ENCODE measurements around the gene SATB2. TPM values are rescaled to one million over a fixed set of nuclear protein-coding genes. Genes with fewer than 3 reads are reported as not detected.

The SATB2 gene
- total RNA-seq, 1 experiment from 2014 or later = 13.8 TPM

DNA sequence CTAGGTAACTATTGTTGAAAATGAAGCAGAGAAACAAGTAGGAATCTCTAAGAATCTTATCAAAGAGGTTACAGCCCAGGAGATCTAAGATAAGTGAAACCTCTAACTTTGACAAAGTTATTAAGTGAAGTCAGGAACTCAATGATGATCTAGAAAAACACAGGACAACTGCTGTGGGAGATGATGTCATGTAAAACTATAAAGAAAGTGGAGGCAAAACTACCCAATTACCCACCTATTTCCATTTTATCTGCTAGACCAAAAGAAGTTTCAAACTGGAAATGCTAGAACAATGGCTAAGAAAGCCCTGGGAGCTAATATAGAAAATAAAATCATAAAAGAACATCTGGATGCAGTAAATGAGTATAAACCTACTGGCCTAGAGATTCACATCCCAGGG is 50.3 kb downstream of the SATB2 start:
- peaks cover 4 to 14% of the 10 kb centered on the region in 2 experiments; a peak in 3 of 4 replicates for H3K4me1 ChIP-seq (ENCODE audit: control insufficient read depth in 1 of 2, insufficient read depth in 2 of 2, low read length in 2 of 2)
- RAD21 ChIA-PET (ENCODE audit: low non-redundant PET in 1 of 2, low total read pairs in 2 of 2, uncharacterized antibody in 2 of 2, unreplicated experiment in 2 of 2) = no interaction called here
- POLR2A ChIA-PET = no interaction called here
- no peaks in the 10 kb centered on the region; a peak in 1 of 4 replicates for H3K36me3 ChIP-seq (ENCODE audit: control insufficient read depth in 1 of 2, insufficient read depth in 2 of 2, low read length in 2 of 2)
- no TSS peak for BruUV-seq (replicated peaks)
- intact Hi-C loops (cut with micrococcal nuclease) = no loop called here
- H3K4me2 ChIP-seq (ENCODE audit: low read length) = no peak overlapping the region
- H3K27ac ChIP-seq (ENCODE audit: low read depth, low read length) = no peak overlapping the region
- H3K4me3 ChIP-seq (replicated peaks in 1 of 2; ENCODE audit: low read depth in 1 of 2, low read length in 2 of 2) = no peak overlapping the region
- H3K27me3 ChIP-seq (ENCODE audit: insufficient read depth, low read length) = no peaks in the 10 kb centered on the region
- no peak overlapping the region for H3K9ac ChIP-seq (ENCODE audit: low read length)
- H3K9me2 ChIP-seq (ENCODE audit: insufficient read depth) = no peaks in the 10 kb centered on the region
- no peaks in the 10 kb centered on the region for H3K9me3 ChIP-seq (ENCODE audit: control insufficient read depth in 1 of 2, insufficient read depth in 1 of 2, low read depth in 1 of 2, low read length in 2 of 2)
- TF ChIP-seq EZH2 (IDR thresholded peaks at IDR 0.05) (no peak), SRF (IDR thresholded peaks at IDR 0.05; ENCODE audit: low read depth) (no peak), SP1 (IDR thresholded peaks at IDR 0.05; ENCODE audit: low read depth) (no peak), TCF7L2 (IDR thresholded peaks at IDR 0.05; ENCODE audit: borderline replicate concordance, extremely low read depth, insufficient read depth, insufficient read length) (no peak), ELF1 (IDR thresholded peaks at IDR 0.05; ENCODE audit: borderline replicate concordance, low read depth) (no peak), SIN3A (IDR thresholded peaks at IDR 0.05; ENCODE audit: low read depth) (no peak), POLR2AphosphoS5 (IDR thresholded peaks at IDR 0.05; ENCODE audit: low read depth, low read length) (no peak), ZFX (IDR thresholded peaks at IDR 0.05) (no peak), CBX3 (IDR thresholded peaks at IDR 0.05; ENCODE audit: low read depth) (no peak), CEBPB (IDR thresholded peaks at IDR 0.05; ENCODE audit: low read depth) (no peak), EGR1 (IDR thresholded peaks at IDR 0.05; ENCODE audit: low read depth) (no peak), EZH2phosphoT487 (IDR thresholded peaks at IDR 0.05; ENCODE audit: borderline replicate concordance) (no peak), JUND (IDR thresholded peaks at IDR 0.05) (no peak), POLR2A (IDR thresholded peaks at IDR 0.05; ENCODE audit: borderline replicate concordance, extremely low read depth, insufficient read depth, insufficient read length) (no peak)
- TF ChIP-seq, protein P1, sequence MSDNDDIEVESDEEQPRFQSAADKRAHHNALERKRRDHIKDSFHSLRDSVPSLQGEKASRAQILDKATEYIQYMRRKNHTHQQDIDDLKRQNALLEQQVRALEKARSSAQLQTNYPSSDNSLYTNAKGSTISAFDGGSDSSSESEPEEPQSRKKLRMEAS (IDR thresholded peaks at IDR 0.05) = no peak
- TF ChIP-seq, protein P2, sequence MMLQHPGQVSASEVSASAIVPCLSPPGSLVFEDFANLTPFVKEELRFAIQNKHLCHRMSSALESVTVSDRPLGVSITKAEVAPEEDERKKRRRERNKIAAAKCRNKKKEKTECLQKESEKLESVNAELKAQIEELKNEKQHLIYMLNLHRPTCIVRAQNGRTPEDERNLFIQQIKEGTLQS (IDR thresholded peaks at IDR 0.05) = no peak
- TF ChIP-seq, protein P3, sequence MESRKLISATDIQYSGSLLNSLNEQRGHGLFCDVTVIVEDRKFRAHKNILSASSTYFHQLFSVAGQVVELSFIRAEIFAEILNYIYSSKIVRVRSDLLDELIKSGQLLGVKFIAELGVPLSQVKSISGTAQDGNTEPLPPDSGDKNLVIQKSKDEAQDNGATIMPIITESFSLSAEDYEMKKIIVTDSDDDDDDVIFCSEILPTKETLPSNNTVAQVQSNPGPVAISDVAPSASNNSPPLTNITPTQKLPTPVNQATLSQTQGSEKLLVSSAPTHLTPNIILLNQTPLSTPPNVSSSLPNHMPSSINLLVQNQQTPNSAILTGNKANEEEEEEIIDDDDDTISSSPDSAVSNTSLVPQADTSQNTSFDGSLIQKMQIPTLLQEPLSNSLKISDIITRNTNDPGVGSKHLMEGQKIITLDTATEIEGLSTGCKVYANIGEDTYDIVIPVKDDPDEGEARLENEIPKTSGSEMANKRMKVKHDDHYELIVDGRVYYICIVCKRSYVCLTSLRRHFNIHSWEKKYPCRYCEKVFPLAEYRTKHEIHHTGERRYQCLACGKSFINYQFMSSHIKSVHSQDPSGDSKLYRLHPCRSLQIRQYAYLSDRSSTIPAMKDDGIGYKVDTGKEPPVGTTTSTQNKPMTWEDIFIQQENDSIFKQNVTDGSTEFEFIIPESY (IDR thresholded peaks at IDR 0.05; ENCODE audit: extremely low read depth, insufficient replicate concordance, low read length) = no peak
- TF ChIP-seq, protein P4, sequence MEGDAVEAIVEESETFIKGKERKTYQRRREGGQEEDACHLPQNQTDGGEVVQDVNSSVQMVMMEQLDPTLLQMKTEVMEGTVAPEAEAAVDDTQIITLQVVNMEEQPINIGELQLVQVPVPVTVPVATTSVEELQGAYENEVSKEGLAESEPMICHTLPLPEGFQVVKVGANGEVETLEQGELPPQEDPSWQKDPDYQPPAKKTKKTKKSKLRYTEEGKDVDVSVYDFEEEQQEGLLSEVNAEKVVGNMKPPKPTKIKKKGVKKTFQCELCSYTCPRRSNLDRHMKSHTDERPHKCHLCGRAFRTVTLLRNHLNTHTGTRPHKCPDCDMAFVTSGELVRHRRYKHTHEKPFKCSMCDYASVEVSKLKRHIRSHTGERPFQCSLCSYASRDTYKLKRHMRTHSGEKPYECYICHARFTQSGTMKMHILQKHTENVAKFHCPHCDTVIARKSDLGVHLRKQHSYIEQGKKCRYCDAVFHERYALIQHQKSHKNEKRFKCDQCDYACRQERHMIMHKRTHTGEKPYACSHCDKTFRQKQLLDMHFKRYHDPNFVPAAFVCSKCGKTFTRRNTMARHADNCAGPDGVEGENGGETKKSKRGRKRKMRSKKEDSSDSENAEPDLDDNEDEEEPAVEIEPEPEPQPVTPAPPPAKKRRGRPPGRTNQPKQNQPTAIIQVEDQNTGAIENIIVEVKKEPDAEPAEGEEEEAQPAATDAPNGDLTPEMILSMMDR (IDR thresholded peaks at IDR 0.05 in 2 of 3, conservative IDR thresholded peaks at IDR 0.05 in 1 of 3; ENCODE audit: borderline replicate concordance in 1 of 3, insufficient read depth in 1 of 3, low read depth in 2 of 3, low read length in 2 of 3) = no peak
- TF ChIP-seq, protein P5, sequence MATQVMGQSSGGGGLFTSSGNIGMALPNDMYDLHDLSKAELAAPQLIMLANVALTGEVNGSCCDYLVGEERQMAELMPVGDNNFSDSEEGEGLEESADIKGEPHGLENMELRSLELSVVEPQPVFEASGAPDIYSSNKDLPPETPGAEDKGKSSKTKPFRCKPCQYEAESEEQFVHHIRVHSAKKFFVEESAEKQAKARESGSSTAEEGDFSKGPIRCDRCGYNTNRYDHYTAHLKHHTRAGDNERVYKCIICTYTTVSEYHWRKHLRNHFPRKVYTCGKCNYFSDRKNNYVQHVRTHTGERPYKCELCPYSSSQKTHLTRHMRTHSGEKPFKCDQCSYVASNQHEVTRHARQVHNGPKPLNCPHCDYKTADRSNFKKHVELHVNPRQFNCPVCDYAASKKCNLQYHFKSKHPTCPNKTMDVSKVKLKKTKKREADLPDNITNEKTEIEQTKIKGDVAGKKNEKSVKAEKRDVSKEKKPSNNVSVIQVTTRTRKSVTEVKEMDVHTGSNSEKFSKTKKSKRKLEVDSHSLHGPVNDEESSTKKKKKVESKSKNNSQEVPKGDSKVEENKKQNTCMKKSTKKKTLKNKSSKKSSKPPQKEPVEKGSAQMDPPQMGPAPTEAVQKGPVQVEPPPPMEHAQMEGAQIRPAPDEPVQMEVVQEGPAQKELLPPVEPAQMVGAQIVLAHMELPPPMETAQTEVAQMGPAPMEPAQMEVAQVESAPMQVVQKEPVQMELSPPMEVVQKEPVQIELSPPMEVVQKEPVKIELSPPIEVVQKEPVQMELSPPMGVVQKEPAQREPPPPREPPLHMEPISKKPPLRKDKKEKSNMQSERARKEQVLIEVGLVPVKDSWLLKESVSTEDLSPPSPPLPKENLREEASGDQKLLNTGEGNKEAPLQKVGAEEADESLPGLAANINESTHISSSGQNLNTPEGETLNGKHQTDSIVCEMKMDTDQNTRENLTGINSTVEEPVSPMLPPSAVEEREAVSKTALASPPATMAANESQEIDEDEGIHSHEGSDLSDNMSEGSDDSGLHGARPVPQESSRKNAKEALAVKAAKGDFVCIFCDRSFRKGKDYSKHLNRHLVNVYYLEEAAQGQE (IDR thresholded peaks at IDR 0.05; ENCODE audit: low read depth) = no peak
- DNase-seq (ENCODE audit: low read depth, low spot score) (no peak), ATAC-seq (no peak)
- H3K79me2 ChIP-seq (ENCODE audit: insufficient read depth, low read length) = no peaks in the 10 kb centered on the region; the same call in 1 of the 2 replicates
- H2AFZ ChIP-seq (ENCODE audit: low read depth, low read length, poor library complexity, severe bottlenecking) = no peak overlapping the region
- CTCF ChIA-PET = no interaction called here
- H4K20me1 ChIP-seq (ENCODE audit: insufficient read depth) = no peaks in the 10 kb centered on the region

Data from HCT116 (cell line).